ENCODE data around the gene SLC8A1. TPM values are rescaled to one million over a fixed set of nuclear protein-coding genes. Genes with fewer than 3 reads are reported as not detected.
"Not testable (repeated sequence)": the region's sequence is repeated elsewhere in the genome, so short reads cannot be mapped to it uniquely, and the experiment has no call there.

Gene SLC8A1
- total RNA-seq, 6 donors from 2014 or later: 21.8 to 58.6 (median 25.3) TPM

- ATAC-seq (ENCODE audit: low FRiP score in 2 of 2) (no peak), DNase-seq (no peak)
- Histone ChIP-seq H3K27ac (no peak overlapping the region), H3K27me3 (no peaks in the 10 kb centered on the region), H3K36me3 (no peaks in the 10 kb centered on the region), H3K4me3 (no peak overlapping the region), H3K4me1 (no peaks in the 10 kb centered on the region), H3K9me3 (no peaks in the 10 kb centered on the region)
- 88 to 91% methylated on average over 2 of the region's 2 CpGs for WGBS, 2 donors
- TF ChIP-seq EP300 (IDR thresholded peaks at IDR 0.05) (no peak), POLR2AphosphoS5 (IDR thresholded peaks at IDR 0.05) (no peak), POLR2A (IDR thresholded peaks at IDR 0.05) (no peak)
- TF ChIP-seq, protein P1, sequence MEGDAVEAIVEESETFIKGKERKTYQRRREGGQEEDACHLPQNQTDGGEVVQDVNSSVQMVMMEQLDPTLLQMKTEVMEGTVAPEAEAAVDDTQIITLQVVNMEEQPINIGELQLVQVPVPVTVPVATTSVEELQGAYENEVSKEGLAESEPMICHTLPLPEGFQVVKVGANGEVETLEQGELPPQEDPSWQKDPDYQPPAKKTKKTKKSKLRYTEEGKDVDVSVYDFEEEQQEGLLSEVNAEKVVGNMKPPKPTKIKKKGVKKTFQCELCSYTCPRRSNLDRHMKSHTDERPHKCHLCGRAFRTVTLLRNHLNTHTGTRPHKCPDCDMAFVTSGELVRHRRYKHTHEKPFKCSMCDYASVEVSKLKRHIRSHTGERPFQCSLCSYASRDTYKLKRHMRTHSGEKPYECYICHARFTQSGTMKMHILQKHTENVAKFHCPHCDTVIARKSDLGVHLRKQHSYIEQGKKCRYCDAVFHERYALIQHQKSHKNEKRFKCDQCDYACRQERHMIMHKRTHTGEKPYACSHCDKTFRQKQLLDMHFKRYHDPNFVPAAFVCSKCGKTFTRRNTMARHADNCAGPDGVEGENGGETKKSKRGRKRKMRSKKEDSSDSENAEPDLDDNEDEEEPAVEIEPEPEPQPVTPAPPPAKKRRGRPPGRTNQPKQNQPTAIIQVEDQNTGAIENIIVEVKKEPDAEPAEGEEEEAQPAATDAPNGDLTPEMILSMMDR (IDR thresholded peaks at IDR 0.05): no peak
These were observed 366.1 kb downstream of the SLC8A1 start for GRCh38 chr2:40085786-40086185.

DNA sequence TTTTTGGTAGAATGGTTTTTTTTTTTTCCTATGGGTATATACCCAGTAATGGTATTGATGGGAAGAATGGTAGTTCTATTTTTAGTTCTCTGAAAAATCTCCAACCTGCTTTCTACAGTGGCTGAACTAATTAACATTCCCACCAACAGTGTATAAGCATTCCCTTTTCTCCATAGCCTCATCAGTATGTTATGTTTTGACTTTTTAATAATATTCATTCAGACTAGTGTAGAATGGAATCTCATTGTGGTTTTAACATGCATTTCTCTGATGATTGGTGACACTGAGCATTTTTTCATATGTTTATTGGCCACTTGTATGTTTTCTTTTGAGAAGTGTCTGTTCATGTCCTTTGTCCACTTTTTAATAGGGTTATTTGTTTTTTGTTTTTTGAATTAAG is 378.6 kb downstream of the SLC8A1 start:
- H3K27ac ChIP-seq; DNase-seq; ATAC-seq (ENCODE audit: low FRiP score in 2 of 2); H3K4me3 ChIP-seq; H3K36me3 ChIP-seq; H3K9me3 ChIP-seq; H3K4me1 ChIP-seq; H3K27me3 ChIP-seq: not testable (repeated sequence)

GRCh38 chr2:40072442-40073232 is 379.3 kb downstream of the SLC8A1 start:
- no peak overlapping the region for H3K27ac ChIP-seq
- TF ChIP-seq EP300 (IDR thresholded peaks at IDR 0.05) (no peak), POLR2AphosphoS5 (IDR thresholded peaks at IDR 0.05) (no peak), POLR2A (IDR thresholded peaks at IDR 0.05) (no peak)
- TF ChIP-seq, protein P1 (IDR thresholded peaks at IDR 0.05): no peak
- H3K4me1 ChIP-seq: no peaks in the 10 kb centered on the region
- DNase-seq: no peak
- H3K9me3 ChIP-seq: peaks cover 0 to 3% (median 0%) of the 10 kb centered on the region in 4 donors
- no peaks in the 10 kb centered on the region for H3K27me3 ChIP-seq
- no peaks in the 10 kb centered on the region for H3K36me3 ChIP-seq
- no peak for ATAC-seq (ENCODE audit: low FRiP score in 2 of 2)
- WGBS, 2 donors: 84 to 91% methylated on average over 9 to 12 of the region's 12 CpGs
- no peak overlapping the region for H3K4me3 ChIP-seq

DNA sequence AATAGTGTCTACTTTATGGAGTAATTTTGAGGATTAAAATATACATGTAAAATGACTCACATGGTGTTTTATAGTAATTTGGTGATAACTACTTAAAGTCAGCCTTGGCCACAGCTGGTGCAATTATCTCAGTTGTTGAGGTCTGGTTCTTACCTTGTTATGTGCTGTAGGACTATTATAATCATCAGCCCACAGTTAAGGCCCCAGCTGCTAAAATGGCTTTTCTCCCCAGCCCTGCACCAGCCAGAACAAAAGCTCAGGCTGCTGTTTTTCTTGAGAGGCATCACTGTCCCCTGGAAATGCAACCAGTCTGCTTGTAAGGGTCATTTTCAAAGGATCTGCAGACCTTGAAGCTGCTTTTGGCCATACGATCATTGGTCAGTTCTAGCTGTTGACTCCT is 389.5 kb downstream of the SLC8A1 start:
- ATAC-seq (ENCODE audit: low FRiP score in 2 of 2): no peak
- Histone ChIP-seq H3K9me3 (peaks cover 3 to 5% (median 5%) of the 10 kb centered on the region in 4 donors), H3K4me1 (no peaks in the 10 kb centered on the region), H3K27me3 (no peaks in the 10 kb centered on the region), H3K36me3 (no peaks in the 10 kb centered on the region), H3K27ac (no peak overlapping the region), H3K4me3 (no peak overlapping the region)
- WGBS, 2 donors: 92% methylated on average over 1 of the region's 1 CpG; no CpG with 5 or more reads in 1 of the 2 donors
- TF ChIP-seq POLR2A (IDR thresholded peaks at IDR 0.05) (no peak), EP300 (IDR thresholded peaks at IDR 0.05) (no peak), POLR2AphosphoS5 (IDR thresholded peaks at IDR 0.05) (no peak)
- TF ChIP-seq, protein P1 (IDR thresholded peaks at IDR 0.05): no peak
- no peak for DNase-seq

DNA sequence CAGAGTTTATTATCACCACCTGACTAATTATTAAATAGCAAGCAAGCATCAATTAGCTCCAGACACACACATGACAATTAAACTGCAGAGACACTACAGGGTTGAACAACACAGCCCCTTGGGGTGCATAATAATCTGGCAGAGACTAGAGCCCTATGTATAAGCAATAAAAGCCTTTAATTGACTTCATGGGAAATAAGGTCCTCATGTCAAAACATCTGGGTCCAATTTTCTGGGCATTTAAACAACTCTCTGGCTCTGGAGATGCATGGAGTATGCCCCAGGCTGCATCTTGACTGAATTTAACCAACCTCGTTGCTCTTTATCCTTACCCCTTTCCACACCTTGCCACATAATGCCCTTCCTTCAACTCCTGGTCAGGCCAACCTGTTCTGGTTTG is 402.1 kb downstream of the SLC8A1 start:
- TF ChIP-seq EP300 (IDR thresholded peaks at IDR 0.05) (no peak), POLR2AphosphoS5 (IDR thresholded peaks at IDR 0.05) (no peak), POLR2A (IDR thresholded peaks at IDR 0.05) (no peak)
- TF ChIP-seq, protein P1 (IDR thresholded peaks at IDR 0.05): no peak
- Histone ChIP-seq H3K27me3 (no peaks in the 10 kb centered on the region), H3K9me3 (no peaks in the 10 kb centered on the region), H3K27ac (no peak overlapping the region), H3K36me3 (no peaks in the 10 kb centered on the region), H3K4me1 (no peaks in the 10 kb centered on the region), H3K4me3 (no peak overlapping the region)
- ATAC-seq (ENCODE audit: low FRiP score in 2 of 2) (no peak), DNase-seq (no peak)
- WGBS, 2 donors: 70 to 72% methylated on average over 1 of the region's 1 CpG

All from upper lobe of left lung (tissue), 6 donors.